NCI-H2196 (cell line): Measurements from ENCODE around the gene CEP72.
A peak's percentile ranks its signal among the peaks of the same experiment; 100 is the strongest.
"Not testable (repeated sequence)": the region's sequence is repeated elsewhere in the genome, so short reads cannot be mapped to it uniquely, and the experiment has no call there.

Source experiments
- DNase-seq: peaks from one replicate; lab custom pipeline; 2025; ENCODE audit not compliant: unreplicated experiment; lab: John Stamatoyannopoulos, UW

Gene CEP72

DNA sequence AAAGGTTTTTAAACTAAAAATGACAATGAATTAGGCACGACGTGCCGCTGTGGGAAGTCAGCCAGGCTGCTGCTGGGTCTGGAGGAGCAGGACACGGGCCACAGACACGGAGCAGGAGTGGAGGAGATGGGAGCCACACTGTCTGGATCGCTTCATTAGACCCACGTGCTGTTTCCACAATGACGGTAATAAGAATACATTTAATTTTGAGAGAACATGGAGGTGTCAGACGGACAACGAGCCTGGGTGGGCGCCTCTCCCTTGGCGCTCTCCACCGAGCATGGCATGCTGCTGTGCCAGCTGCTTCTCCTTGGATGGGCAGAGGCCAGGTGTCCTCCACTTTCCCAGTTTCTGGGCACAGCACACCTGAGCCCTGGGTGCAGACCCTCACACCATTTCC is 68.7 kb downstream of the CEP72 start:
- DNase-seq, result not testable (repeated sequence)

DNA sequence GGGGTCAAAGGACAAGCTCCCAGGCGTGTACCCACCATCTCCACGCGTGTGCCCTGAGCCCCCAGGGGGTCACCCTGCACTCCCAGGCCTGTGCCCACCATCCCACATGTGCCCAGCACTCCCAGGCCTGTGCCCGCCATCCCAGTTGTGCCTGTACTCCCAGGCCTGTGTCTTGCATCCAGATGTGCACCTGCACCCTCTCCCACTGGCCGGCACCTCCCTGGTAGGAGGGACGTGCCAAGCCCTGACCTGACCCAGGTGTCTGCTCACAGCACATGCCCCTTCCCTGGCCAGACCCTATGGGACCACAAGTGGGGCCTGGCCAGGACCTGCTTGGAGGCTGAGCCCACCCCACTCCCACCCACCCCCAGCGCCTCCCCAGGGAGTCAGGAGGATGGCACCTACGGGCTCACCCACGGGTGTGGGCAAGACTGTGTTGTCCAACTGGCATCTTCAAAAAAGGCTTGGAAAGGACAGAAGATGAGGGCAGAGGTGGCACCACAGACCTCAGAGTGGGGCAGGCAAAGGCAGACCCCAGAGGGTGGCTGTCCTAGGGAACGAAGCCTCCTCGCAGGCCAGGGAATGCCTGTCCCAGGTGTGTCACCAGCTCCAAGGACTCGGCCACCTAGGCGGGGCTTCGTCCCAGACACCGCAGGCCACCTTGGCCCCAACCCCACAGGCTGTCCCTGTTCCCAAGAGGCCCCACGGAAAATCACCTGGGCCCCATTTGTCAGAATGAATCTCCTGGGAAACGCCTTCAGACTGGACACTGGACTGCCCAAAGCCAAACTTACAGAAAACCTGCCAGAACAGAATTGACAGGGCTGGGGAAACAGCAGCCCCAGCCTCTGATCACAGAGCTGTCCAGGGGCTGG is 69.4 kb downstream of the CEP72 start:
- not testable (repeated sequence) for DNase-seq

DNA sequence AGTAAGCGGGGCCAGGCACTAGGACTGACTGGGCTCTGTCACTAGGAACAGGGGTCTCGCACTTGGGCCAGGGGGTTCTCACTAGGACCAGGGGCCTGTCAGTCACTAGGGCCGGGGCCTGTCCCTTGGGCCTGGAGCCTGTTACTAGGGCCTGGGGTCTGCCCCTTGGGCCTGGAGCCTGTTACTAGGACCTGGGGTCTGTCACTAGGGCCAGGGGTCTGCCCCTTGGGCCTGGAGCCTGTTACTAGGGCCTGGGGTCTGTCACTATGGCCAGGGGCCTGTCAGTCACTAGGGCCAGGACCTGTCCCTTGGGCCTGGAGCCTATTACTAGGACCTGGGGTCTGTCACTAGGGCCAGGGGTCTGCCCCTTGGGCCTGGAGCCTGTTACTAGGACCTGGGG is 70.1 kb downstream of the CEP72 start:
- DNase-seq, result not testable (repeated sequence)

DNA sequence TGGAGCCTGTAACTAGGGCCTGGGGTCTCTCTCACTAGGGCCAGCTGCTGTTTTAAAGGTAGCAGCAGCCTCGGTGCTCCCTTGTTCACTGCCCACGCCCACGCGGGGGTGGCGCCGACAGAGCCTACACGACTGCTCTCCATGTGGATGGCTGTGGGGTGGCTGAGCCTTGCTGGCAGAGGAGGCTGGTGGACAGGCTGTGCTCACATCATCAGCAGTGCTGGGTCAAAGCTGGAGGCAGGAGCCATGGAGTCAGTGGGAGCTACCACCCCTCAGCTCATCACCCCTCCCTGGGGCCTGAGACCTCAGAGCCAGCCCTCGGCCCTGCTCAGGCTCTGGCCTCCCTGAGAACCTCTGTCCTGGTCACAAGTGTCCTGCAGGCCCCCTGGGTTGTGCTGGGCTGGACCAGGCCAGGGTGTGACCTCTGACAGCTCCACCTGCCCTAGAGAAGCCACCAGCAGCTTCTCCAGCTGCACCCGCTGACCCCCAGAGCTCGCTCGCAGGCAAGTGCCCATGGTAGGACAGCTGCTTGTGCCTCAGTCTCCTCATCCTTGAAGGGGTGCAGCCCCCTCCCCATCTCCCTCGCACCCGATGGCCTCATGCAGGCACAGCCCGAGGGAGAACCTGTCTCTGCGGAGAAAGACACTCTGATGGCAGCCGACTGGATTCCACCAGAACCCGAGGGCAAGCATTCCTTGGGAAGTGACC is 70.7 kb downstream of the CEP72 start:
- not testable (repeated sequence) for DNase-seq

DNA sequence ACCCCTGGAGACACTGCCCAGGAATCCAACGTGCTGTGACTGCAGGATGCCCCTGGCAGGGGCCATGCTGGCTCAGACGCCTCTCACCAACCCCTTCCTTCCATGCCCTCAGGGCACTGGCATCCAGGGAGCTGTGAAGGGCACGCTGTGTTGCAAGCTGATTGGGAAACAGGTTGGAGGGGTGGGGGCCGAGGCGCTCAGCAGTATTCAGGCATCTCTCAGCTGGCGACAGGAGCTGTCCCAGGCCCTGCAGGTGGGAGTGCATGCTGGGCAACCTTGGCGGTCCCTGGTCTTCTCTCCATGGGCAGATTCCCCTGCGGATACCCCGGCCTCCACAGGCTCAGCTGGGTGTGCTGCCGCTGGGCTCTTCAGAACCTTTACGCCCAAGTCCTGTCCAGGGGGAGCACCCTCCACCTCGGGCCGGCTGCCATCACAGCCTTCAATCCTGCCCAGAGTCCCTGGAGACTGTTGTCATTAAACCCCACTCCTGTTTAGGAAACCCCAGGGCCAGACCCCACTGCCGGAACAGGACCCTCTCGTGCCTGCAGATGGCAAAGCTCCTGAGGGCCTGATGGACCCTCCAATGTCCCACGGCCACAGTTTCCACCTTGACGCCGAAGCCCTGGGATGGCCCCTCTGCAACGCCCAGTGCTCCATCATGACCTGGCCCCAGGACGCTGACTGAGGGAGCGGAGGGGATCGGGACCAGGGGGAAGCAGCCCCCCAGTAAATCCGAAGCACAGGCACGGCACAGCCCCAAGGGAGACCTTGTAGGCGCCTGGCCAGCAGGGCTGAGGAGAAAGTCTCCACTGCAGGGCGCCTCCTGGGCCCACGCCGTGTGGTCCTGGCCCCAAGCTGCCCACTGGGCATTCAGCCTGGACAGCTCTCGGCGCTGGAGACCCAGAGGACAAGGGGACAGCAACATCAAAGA is 71.7 kb downstream of the CEP72 start:
- DNase-seq, result no peak

DNA sequence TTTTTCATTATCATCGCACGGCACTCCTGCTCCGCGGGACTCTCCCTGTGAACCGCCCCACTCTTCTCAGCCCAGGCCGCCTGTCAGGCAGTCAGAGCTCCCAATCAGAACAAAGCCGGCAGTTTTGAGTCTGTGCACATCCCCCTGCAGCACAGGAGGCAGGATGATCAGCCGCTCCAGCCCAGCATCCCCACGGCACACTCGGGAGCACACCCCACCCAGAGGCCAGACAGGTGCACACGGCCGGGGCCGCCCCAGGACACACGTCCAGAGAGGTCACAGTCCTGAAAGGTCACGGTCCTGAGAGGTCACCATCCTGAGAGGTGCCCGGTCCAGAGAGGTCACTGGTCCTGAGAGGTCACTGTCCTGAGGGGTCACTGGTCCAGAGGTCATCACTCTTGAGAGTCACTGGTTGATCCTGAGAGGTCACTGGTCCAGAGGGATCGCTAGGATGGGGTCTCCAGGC is 72.6 kb downstream of the CEP72 start:
- DNase-seq, result no peak

DNA sequence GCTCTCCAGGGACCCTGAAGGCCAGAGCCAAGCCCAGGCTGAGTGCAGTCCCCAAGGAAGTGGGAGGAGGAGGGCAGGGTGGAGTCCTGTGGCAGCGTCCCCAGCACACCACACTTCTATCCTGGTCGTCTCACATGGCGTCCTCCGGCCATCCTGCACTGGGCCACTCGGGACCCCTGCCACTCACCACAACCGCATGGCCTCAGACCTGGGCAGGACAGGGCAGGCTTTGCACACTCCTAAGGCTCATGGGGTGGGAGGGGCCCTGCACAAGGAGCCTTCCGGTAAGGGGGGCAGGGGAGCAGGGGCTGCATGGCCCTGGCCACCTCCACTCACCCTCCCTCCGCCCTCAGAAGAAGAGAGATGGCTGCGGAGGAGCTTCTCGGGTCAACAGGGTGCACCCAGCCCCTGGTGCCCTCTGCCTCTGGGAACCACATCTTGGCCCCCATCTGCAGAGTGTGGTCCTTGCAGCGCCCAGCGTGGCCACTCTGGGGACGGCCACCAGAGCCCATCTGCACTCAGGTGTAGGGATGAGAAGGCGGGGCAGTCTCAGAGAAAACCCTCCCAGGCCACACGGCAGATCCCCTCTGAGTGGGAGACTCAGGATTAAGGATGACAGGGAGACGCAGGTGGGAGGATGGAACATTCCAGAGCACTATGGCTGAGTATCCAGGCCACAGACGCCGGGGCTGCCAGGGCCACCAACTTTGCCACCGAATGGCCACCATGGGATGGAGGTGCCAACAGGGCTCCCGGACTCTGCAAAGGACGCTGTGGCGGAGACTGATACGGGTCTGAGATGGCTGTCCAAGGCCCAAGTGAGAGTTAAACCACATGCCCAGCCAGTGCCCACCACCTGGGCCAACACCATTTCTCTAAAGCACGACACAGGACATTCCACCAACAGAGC is 73.4 kb downstream of the CEP72 start:
- DNase-seq, result no peak

DNA sequence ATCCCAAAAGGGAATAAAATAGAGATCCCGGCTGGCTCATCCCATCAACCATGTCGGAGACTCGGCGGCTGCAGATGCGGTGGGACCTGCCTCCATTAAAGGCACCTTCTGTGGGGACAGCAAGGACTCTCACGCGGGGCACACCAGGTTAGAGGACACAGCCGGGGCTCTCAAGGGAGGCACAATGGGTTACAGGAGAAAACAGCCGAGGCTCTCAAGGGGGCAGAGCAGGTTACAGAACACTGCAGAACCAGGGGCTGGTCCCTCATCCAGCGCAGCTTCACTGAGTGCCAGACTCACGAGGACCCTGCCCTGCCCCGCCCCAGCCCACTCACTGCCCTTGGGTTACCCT is 74.0 kb downstream of the CEP72 start:
- not testable (repeated sequence) for DNase-seq

DNA sequence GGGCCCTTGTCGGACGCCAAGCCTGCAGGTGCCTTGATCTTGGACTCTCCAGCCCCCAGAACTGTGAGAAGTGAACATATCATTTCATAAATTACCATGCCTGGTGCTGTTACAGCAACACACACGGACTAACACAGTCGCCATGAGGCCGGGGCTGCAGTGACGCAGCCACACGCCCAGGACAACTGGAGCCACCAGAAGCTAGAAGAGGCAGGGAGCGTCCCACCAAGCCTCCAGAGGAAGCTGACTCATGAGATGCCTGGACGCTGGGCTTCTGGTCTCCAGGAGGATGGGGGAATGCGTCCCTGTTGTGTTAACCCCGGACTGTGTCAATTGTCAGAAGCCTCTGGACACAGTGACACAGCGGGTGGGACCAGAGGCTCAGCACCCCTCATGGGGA is 74.8 kb downstream of the CEP72 start:
- not testable (repeated sequence) for DNase-seq

DNA sequence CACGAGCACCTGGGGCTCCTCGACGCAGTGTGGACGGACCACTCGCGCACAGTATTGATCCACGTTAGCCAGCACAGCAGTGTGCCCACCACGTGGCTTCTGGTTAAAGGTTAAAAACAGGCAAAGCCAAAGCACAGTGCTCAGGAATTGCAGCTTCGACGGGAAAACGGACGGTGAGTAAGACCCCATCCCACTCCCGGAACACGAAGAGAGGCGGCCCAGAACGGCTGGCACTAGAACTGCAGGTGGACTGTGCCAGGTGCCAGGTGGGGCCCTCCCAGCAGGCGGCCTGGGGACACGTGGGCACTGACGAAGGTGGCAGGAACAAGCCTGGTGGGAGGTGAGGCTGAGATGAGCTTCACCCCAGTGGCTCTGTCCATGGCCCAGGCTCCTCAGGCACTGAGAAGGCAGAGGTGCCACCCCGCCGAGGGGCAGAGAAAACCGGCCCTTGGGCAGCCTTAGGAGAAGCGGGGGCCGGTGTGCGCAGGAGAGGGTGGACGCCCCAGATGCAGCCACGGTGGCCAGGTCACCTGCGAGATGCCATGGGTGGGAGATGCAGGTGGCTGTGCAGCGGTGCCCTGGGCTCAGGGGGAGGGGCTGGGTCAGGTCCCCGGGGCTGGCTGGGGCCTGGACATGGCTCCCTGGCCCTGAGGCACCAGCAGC is 76.3 kb downstream of the CEP72 start:
- DNase-seq, result not testable (repeated sequence)

DNA sequence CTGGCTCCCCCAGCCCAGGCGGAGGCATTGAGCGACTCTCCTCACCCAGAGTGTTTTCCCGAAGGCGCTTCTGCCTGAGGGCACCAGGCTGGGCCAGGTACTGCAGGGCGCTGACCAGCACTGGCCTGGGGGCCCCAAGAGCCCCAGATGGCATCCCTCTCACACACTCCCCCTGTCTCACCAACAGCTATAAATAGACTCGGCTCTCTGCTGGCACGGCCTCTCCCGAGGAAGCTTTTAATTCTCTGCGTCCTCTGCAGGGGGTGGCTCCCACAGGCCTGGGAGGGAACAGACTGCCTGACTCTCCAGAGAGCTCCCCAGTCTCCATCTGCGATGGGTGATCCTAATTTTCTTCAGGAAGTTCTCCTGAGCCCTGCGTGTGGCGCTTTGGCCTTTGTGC is 78.2 kb downstream of the CEP72 start:
- not testable (repeated sequence) for DNase-seq

DNA sequence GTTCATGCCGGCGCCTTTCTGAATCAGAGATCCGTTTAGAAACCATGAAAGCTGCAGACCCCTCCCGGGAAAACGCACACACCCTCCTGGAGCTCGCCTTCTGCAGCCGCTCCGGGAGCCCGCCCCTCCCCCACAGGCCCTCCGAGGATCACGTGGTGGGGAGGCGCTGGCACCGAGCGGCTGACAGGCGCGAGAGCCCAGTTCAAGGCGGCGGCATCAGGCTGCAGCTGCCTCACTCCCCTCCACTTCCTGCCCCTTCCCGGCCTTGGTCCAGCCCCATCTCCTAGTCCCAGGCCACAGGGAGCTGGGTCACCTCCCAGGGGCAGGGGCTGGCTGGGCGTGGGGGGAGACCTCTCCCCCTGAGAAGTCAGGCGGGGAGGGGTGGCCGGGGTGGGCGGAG is 78.9 kb downstream of the CEP72 start:
- DNase-seq, result not testable (repeated sequence)

DNA sequence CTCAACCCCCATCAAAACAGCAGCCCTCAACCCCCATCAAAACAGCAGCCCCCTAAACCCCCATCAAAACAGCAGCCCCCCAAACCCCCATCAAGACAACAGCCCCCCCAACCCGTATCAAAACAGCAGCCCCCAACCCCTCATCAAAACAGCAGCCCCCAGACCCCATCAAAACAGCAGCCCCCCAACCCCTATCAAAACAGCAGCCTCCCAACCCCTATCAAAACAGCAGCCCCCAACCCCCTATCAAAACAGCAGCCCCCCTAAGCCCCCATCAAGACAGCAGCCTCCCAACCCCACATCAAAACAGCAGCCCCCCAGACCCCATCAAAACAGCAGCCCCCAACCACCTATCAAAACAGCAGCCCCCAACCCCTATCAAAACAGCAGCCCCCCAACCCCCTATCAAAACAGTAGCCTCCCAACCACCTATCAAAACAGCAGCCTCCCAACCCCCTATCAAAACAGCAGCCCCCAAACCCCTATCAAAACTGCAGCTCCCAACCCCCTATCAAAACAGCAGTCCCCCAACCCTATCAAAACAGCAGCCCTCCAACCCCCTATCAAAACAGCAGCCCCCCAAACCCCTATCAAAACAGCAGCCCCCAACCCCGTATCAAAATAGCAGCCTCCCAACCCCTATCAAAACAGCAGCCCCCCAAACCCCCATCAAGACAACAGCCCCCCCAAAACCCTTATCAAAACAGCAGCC is 79.8 kb downstream of the CEP72 start:
- no peak for DNase-seq

DNA sequence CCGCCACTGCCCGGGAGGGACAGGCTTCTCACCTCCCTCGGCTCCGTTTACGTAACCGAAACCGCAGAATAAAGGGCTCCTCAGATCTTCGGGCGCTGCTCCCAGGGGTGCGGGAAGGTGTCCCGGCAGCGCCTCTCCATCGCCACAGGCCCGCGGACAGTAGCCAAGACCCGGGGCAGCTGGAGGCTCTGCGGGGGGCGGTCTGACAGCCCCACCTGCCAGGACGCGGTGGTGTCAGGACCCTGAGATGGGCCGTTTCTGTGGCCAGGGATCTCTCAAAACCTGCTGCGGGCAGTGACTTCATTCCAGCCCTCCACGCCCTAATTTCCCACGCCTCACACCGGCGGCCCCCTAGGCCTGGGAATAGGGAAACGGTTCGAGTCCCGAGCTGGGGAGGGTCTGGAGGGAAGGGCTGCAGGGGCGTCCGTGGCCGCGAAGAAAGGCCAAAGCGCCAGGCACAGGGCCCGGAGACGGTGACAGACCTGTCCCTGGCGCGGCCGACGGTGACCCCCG is 80.4 kb downstream of the CEP72 start:
- DNase-seq, result not testable (repeated sequence)

DNA sequence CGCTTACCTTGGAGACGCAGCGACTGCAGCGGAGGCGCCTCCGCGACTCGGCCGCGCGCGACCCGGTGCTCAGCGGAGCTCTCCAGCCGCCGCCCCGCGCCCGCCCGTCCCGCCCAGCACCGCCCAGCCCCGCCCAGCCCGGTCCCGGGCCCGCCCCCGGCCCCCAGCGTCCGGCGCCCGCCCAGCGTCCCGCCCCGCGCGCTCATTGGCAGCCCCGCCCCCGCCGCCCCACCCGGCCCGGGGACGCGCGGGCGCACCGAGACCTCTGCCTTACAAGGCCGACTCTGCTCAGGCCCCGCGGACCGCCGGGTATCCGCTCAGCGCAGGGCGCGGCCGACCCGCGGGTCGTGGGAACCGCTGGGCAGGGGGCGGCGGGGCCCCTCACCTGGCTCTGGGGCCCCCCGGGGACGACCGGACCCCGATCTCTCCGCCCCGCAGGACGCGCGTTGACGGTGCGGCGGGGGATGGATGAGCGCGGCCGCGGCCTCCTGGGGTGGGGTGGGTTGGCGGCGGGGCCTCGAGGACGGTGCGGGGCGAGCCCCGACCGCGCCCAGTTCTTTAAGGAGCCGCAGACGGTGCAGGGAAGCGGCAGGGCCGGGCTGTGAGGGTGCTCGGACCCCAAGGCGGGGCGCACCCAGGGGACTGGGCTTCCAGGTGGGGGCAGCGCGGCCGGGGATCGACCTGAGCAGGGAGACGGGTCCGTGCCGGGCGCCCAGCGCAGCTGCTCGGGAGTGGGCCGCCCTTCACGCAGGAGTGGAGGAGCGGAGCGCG is 81.3 kb downstream of the CEP72 start, which contains the start of gene TPPP:
Gene TPPP (minus strand): TSS at position 82 of the 771 bp plus-strand sequence. CDS start 15,292 bp downstream, outside the sequence.
- DNase-seq, result peak; percentile 79

DNA sequence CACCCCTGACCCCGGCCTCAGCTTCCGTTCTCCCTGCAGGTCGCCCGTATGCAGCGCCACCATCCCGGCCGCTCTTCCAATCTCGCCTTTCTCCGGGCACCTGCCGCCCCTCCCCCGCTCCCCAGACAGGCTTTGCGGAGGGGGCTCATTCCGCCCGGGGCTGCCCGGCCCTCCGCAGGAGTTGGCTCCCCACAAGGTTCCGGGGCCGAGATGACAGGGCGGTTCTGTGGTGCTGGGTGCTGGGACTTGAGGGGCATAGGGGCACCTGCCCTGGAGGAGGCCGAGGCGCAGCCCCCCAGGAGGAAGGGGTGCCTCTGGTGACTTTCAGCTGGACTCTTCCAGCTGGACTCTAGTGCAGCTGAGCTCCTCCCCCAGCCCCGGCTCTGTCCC is 81.9 kb downstream of the CEP72 start:
- not testable (repeated sequence) for DNase-seq

DNA sequence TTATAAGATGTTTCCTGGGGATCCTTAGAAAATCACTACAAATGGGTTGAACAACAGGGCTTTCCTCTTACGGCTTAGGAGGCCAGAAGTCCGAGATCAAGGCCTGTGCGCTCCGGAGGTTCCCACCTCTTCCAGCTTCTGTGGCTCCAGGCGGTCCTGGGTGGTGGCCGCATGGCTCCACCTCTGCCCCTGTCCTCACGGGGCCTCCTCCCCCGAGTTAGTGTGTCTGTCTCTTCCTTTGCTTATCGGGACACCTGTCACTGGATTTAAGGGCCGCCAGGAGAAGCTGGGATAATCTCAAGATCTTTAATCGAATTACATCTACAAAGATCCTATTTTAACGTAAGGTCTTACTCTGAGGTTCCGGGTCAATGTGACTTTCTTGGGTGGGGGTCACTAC is 83.3 kb downstream of the CEP72 start:
- not testable (repeated sequence) for DNase-seq

DNA sequence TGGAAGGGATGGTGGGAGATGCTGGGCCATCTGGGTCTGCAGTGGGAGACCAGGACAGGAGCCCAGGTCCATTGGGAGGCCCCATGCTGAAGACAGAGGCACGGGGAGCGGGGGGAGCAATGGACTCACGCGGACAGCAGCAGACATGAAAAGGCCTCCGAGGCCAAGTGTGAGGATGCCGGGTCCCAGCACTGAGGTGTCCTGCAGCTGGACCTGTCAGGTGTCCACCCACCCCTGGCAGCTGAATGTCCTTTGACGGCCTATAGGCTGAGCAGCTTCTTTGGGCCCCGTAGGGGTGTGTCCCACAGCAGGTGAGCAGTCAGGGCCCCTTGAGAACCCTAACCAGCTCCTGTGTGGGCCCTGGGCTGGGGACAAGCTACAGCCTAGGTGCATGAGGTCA is 84.1 kb downstream of the CEP72 start:
- DNase-seq, result not testable (repeated sequence)
